Testis (tissue), 3 donors: ENCODE results near the gene MTA1. TPM values are rescaled to one million over a fixed set of nuclear protein-coding genes. Genes with fewer than 3 reads are reported as not detected.

Experiments used
- DNase-seq: peaks from one replicate; pipeline ENCODE4 v3.0.0-alpha.2; 2019
- H3K27ac ChIP-seq, 2 donors: fragments of 200-600 bp; sonication (generic); one replicate each; pipeline ENCODE4 v1.5.1; 2019
- H3K27me3 ChIP-seq: fragments of 200-600 bp; sonication (generic); one replicate; pipeline ENCODE4 v1.5.1; 2019
- H3K36me3 ChIP-seq: fragments of 200-600 bp; sonication (generic); one replicate; pipeline ENCODE4 v1.5.1; 2017; ENCODE audit warnings: low read depth; ENCODE audit errors: missing control alignments
- H3K4me1 ChIP-seq: fragments of 200-600 bp; sonication (generic); one replicate; pipeline ENCODE4 v1.5.1; 2019
- H3K4me3 ChIP-seq, 2 donors: fragments of 200-600 bp; sonication (generic); one replicate each; pipeline ENCODE4 v1.5.1; 2017 to 2019
- H3K9me3 ChIP-seq: fragments of 200-600 bp; sonication (generic); one replicate; pipeline ENCODE4 v1.5.1; 2017
- CTCF ChIP-seq, 3 experiments: fragments of 450-650 bp in 2 of 3; fragments of 200-600 bp in 1 of 3; sonication (generic) in 1 of 3; IDR thresholded peaks; one replicate each; pipeline ENCODE4 v1.5.1; 2016 to 2019; ENCODE audit warnings: antibody characterized with exemption in 3 of 3, mild to moderate bottlenecking in 2 of 3, moderate library complexity in 1 of 3
- POLR2A ChIP-seq: fragments of 450-650 bp; IDR thresholded peaks from one replicate; pipeline ENCODE4 v1.6.1; 2017; ENCODE audit warnings: antibody characterized with exemption, mild to moderate bottlenecking, moderate library complexity
- WGBS, 2 donors: methylation state at CpG; one replicate each; pipeline ENCODE4 v1.1.5; 2018; 5-methylcytosine and 5-hydroxymethylcytosine counted together
- intact Hi-C: fragments of 100-400 bp; cut with DNase I; formaldehyde crosslinking; loops from one replicate; pipeline ENCODE4 v1.15.1; 2023; ENCODE audit warnings: low total_unique reads
- polyA plus RNA-seq: library from polyadenylated mRNA; stranded (reverse); fragments of 350-450 nt; fragmentation: Illumina TruSeq; extraction: RNeasy Lipid Tissue Mini Kit (QIAGEN cat#74804); gene quantifications from one replicate; pipeline ENCODE4 v1.2.3, GENCODE V29; 2014; ENCODE audit warnings: low read depth, low replicate concordance; ENCODE audit not compliant: insufficient read depth
- total RNA-seq, 2 donors: library from RNA; depleted of rRNA; stranded (reverse); fragments of >200 nt; gene quantifications; one replicate each; pipeline ENCODE4 v1.2.3, GENCODE V29; 2016

Gene MTA1
- total and polyA plus RNA-seq, 3 donors from 2014 or later, result 118 to 135 (median 120) TPM

GRCh38 chr14:105476831-105477659, 57.4 kb downstream of the MTA1 start:
- no peak overlapping the region for H3K27ac ChIP-seq
- no peak for DNase-seq
- no peaks in the 10 kb centered on the region for H3K36me3 ChIP-seq
- peaks cover 3% of the 10 kb centered on the region for H3K27me3 ChIP-seq
- peaks cover 54% of the 10 kb centered on the region for H3K4me1 ChIP-seq
- intact Hi-C loops, result no loop called here
- no peaks in the 10 kb centered on the region for H3K9me3 ChIP-seq
- WGBS, 2 donors, result 61 to 63% methylated on average over 7 to 16 of the region's 16 CpGs
- no peak overlapping the region for H3K4me3 ChIP-seq
- TF ChIP-seq POLR2A (no peak), CTCF (IDR thresholded peaks at IDR 0.05) (no peak)

GRCh38 chr14:105477660-105478397, 58.2 kb downstream of the MTA1 start:
- TF ChIP-seq POLR2A (no peak), CTCF (IDR thresholded peaks at IDR 0.05) (no peak)
- no peaks in the 10 kb centered on the region for H3K36me3 ChIP-seq
- peaks cover 61% of the 10 kb centered on the region for H3K4me1 ChIP-seq
- peak overlapping the region in 1 of 2 donors; percentile 6 for H3K4me3 ChIP-seq
- WGBS, 2 donors, result 23 to 36% methylated on average over 22 to 45 of the region's 56 CpGs
- intact Hi-C loops, result no loop called here
- no peak overlapping the region for H3K27ac ChIP-seq
- H3K9me3 ChIP-seq, result no peaks in the 10 kb centered on the region
- DNase-seq, result no peak
- H3K27me3 ChIP-seq, result peaks cover 3% of the 10 kb centered on the region

GRCh38 chr14:105478398-105479251, 59.0 kb downstream of the MTA1 start:
- no peaks in the 10 kb centered on the region for H3K36me3 ChIP-seq
- peaks cover 55% of the 10 kb centered on the region for H3K4me1 ChIP-seq
- H3K9me3 ChIP-seq, result no peaks in the 10 kb centered on the region
- intact Hi-C loops, result no loop called here
- peaks cover 3% of the 10 kb centered on the region for H3K27me3 ChIP-seq
- no peak for DNase-seq
- TF ChIP-seq POLR2A (no peak), CTCF (IDR thresholded peaks at IDR 0.05) (no peak)
- H3K4me3 ChIP-seq, result peak overlapping the region in 1 of 2 donors; percentile 6
- 36% methylated on average over 72 of the region's 81 CpGs; no CpG with 5 or more reads in 1 of the 2 donors for WGBS, 2 donors
- no peak overlapping the region for H3K27ac ChIP-seq

- Histone ChIP-seq H3K4me1 (peaks cover 49% of the 10 kb centered on the region), H3K36me3 (no peaks in the 10 kb centered on the region), H3K9me3 (no peaks in the 10 kb centered on the region), H3K27ac (no peak overlapping the region), H3K4me3 (no peak overlapping the region), H3K27me3 (peaks cover 3% of the 10 kb centered on the region)
- no peak for DNase-seq
- 62 to 67% methylated on average over 29 to 34 of the region's 34 CpGs for WGBS, 2 donors
- TF ChIP-seq POLR2A (no peak), CTCF (IDR thresholded peaks at IDR 0.05) (no peak)
- intact Hi-C loops, result no loop called here
Measured at GRCh38 chr14:105479431-105480158, 60.0 kb downstream of the MTA1 start.
